ENCODE data around the gene NELFCD. TPM values are rescaled to one million over a fixed set of nuclear protein-coding genes. Genes with fewer than 3 reads are reported as not detected.

NELFCD gene
- total RNA-seq, 1 donor from 2014 or later: 41.2 TPM

DNA sequence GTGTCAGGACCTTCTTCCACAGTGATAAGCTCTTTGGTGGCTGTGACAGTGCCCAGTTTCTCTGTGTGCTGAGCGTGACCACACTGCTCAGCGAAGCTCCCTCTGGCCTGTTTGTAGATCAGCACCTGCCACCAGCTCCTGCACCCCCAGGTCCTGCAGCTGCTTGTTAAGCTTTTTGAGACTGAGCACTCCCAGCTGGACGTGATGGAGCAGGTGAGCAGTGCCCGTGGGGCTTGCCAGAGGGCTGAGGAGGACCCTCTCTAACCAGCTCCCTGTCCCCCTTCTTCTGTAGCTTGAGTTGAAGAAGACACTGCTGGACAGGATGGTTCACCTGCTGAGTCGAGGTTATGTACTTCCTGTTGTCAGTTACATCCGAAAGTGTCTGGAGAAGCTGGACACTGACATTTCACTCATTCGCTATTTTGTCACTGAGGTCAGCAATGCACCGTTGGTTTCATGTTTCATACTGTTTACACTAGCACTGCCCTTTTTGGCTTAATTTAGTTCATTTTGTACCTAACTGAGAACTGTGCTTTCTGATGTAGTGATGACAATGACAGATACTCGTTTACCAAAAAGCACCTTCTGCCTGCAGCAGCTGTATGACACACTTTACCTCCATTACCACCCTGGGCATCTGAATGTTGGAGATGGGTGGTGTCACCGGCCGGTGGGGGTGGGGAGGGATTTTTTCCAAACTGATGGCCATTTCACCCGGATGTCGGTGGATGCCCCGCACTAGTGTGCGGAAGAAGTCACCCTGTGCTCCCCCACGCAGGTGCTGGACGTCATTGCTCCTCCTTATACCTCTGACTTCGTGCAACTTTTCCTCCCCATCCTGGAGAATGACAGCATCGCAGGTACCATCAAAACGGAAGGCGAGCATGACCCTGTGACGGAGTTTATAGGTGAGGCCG lies 12.5 kb downstream of the NELFCD start:
- no peak overlapping the region for H3K27ac ChIP-seq (ENCODE audit: low read depth, low read length)
- H3K9ac ChIP-seq (ENCODE audit: low read depth in 1 of 3, low read length in 3 of 3): no peak overlapping the region
- H3K9me3 ChIP-seq (ENCODE audit: control insufficient read depth in 3 of 3, low read length in 3 of 3): no peaks in the 10 kb centered on the region
- H3K4me1 ChIP-seq (ENCODE audit: control insufficient read depth in 3 of 3, insufficient read depth in 3 of 3, low read length in 3 of 3): peaks cover 5 to 9% (median 8%) of the 10 kb centered on the region in 3 donors
- H3K36me3 ChIP-seq (ENCODE audit: control insufficient read depth in 3 of 3, insufficient read depth in 3 of 3, low read length in 3 of 3): peaks cover 77 to 87% (median 82%) of the 10 kb centered on the region in 3 donors
- H3K4me3 ChIP-seq (ENCODE audit: low read length in 3 of 3): no peak overlapping the region
- H3K27me3 ChIP-seq (ENCODE audit: control insufficient read depth in 3 of 3, insufficient read depth in 3 of 3, low read length in 3 of 3): no peaks in the 10 kb centered on the region

GRCh38 chr20:58994390-58995159 lies 13.5 kb downstream of the NELFCD start:
- H3K27me3 ChIP-seq (ENCODE audit: control insufficient read depth in 3 of 3, insufficient read depth in 3 of 3, low read length in 3 of 3): no peaks in the 10 kb centered on the region
- H3K9ac ChIP-seq (ENCODE audit: low read depth in 1 of 3, low read length in 3 of 3): no peak overlapping the region
- no peak overlapping the region for H3K4me3 ChIP-seq (ENCODE audit: low read length in 3 of 3)
- no peak overlapping the region for H3K27ac ChIP-seq (ENCODE audit: low read depth, low read length)
- no peaks in the 10 kb centered on the region for H3K9me3 ChIP-seq (ENCODE audit: control insufficient read depth in 3 of 3, low read length in 3 of 3)
- H3K36me3 ChIP-seq (ENCODE audit: control insufficient read depth in 3 of 3, insufficient read depth in 3 of 3, low read length in 3 of 3): peaks cover 70 to 82% (median 78%) of the 10 kb centered on the region in 3 donors
- peaks cover 5 to 9% (median 8%) of the 10 kb centered on the region in 3 donors for H3K4me1 ChIP-seq (ENCODE audit: control insufficient read depth in 3 of 3, insufficient read depth in 3 of 3, low read length in 3 of 3)

DNA sequence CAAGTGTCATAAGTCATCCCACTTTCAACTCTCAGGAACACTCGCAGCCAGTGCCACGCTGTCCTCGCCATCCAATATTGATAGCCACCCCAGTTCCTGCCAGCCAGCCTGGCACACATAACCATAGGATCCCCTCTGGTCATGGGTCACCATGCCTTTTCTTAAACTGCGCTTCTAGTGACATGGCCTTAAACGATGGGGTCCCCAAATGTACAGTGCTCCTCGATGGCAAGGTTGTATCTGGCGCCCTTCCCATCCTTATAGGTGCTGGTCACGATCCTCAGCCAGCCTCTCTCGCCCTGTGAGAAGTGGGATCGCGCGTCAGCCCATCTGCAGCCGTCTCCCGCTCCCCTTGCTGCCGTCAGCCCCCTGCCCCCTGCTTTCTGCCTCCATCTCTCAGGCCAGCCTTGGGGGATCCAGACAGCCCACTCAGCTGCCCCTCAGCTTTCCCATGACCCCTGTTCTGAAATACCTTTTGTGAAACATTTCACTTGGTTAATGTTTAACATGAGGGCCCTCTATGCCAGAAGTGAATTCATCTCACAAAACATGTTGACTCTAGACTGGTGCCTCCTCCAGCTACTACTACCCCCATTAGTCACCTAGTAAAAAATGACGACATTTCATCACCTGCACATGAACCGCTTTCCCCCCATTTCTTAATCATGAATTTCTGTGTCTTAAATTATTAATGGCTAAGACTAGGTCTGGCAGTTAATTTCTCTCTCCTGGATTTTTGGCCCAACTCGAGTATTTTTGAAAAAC lies 14.6 kb downstream of the NELFCD start:
- Histone ChIP-seq H3K9me3 (ENCODE audit: control insufficient read depth in 3 of 3, low read length in 3 of 3) (no peaks in the 10 kb centered on the region), H3K4me3 (ENCODE audit: low read length in 3 of 3) (no peak overlapping the region), H3K27ac (ENCODE audit: low read depth, low read length) (no peak overlapping the region), H3K9ac (ENCODE audit: low read depth in 1 of 3, low read length in 3 of 3) (no peak overlapping the region), H3K27me3 (ENCODE audit: control insufficient read depth in 3 of 3, insufficient read depth in 3 of 3, low read length in 3 of 3) (no peaks in the 10 kb centered on the region), H3K36me3 (ENCODE audit: control insufficient read depth in 3 of 3, insufficient read depth in 3 of 3, low read length in 3 of 3) (peaks cover 62 to 83% (median 74%) of the 10 kb centered on the region in 3 donors), H3K4me1 (ENCODE audit: control insufficient read depth in 3 of 3, insufficient read depth in 3 of 3, low read length in 3 of 3) (peaks cover 5 to 9% (median 8%) of the 10 kb centered on the region in 3 donors)

- H3K9me3 ChIP-seq (ENCODE audit: control insufficient read depth in 3 of 3, low read length in 3 of 3): no peaks in the 10 kb centered on the region
- H3K36me3 ChIP-seq (ENCODE audit: control insufficient read depth in 3 of 3, insufficient read depth in 3 of 3, low read length in 3 of 3): peaks cover 58 to 82% (median 74%) of the 10 kb centered on the region in 3 donors
- no peak overlapping the region for H3K9ac ChIP-seq (ENCODE audit: low read depth in 1 of 3, low read length in 3 of 3)
- H3K4me1 ChIP-seq (ENCODE audit: control insufficient read depth in 3 of 3, insufficient read depth in 3 of 3, low read length in 3 of 3): peaks cover 5 to 9% (median 8%) of the 10 kb centered on the region in 3 donors
- no peak overlapping the region for H3K4me3 ChIP-seq (ENCODE audit: low read length in 3 of 3)
- no peak overlapping the region for H3K27ac ChIP-seq (ENCODE audit: low read depth, low read length)
- H3K27me3 ChIP-seq (ENCODE audit: control insufficient read depth in 3 of 3, insufficient read depth in 3 of 3, low read length in 3 of 3): no peaks in the 10 kb centered on the region
Observed at GRCh38 chr20:58996226-58996611, 15.2 kb downstream of the NELFCD start.

DNA sequence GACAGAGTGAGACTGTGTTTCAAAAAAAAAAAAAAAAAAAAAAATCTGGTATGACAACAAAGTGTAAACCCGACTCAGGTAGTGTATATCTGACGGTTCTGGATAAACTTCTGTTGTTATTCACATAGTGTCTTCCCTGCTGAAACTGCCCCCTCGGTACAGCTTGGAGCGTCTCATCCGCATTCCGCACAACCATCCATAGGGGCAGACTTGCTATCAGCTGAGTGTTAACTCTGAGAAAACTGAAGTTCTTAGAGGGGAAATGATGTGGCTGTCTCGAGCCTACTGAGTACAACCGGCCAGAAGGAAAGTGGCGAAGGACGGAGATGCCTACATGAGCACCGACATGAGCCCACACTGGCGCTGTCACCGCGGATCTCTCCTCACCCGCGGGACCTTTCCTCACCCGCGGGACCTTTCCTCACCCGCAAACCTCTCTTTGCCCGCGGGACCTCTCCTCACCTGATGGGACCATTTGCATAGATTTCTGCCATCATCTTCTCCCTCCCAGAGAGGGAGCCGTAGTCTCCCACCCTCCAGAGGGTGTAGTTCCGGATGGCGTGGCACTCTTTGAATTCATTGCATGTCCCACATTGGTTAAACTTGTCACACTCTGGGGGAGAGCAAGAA lies 16.2 kb downstream of the NELFCD start:
- Histone ChIP-seq H3K9ac (ENCODE audit: low read depth in 1 of 3, low read length in 3 of 3) (no peak overlapping the region), H3K9me3 (ENCODE audit: control insufficient read depth in 3 of 3, low read length in 3 of 3) (no peaks in the 10 kb centered on the region), H3K4me3 (ENCODE audit: low read length in 3 of 3) (no peak overlapping the region), H3K4me1 (ENCODE audit: control insufficient read depth in 3 of 3, insufficient read depth in 3 of 3, low read length in 3 of 3) (peaks cover 4 to 7% (median 5%) of the 10 kb centered on the region in 3 donors), H3K36me3 (ENCODE audit: control insufficient read depth in 3 of 3, insufficient read depth in 3 of 3, low read length in 3 of 3) (peaks cover 59 to 81% (median 72%) of the 10 kb centered on the region in 3 donors), H3K27me3 (ENCODE audit: control insufficient read depth in 3 of 3, insufficient read depth in 3 of 3, low read length in 3 of 3) (no peaks in the 10 kb centered on the region), H3K27ac (ENCODE audit: low read depth, low read length) (no peak overlapping the region)

GRCh38 chr20:58998656-58999055 lies 17.6 kb downstream of the NELFCD start:
- Histone ChIP-seq H3K4me3 (ENCODE audit: low read length in 3 of 3) (no peak overlapping the region), H3K27me3 (ENCODE audit: control insufficient read depth in 3 of 3, insufficient read depth in 3 of 3, low read length in 3 of 3) (no peaks in the 10 kb centered on the region), H3K4me1 (ENCODE audit: control insufficient read depth in 3 of 3, insufficient read depth in 3 of 3, low read length in 3 of 3) (peaks cover 6 to 10% (median 8%) of the 10 kb centered on the region in 3 donors), H3K27ac (ENCODE audit: low read depth, low read length) (no peak overlapping the region), H3K9me3 (ENCODE audit: control insufficient read depth in 3 of 3, low read length in 3 of 3) (no peaks in the 10 kb centered on the region), H3K36me3 (ENCODE audit: control insufficient read depth in 3 of 3, insufficient read depth in 3 of 3, low read length in 3 of 3) (peaks cover 53 to 72% (median 58%) of the 10 kb centered on the region in 3 donors), H3K9ac (ENCODE audit: low read depth in 1 of 3, low read length in 3 of 3) (no peak overlapping the region)

- Histone ChIP-seq H3K4me1 (ENCODE audit: control insufficient read depth in 3 of 3, insufficient read depth in 3 of 3, low read length in 3 of 3) (peaks cover 15 to 24% (median 21%) of the 10 kb centered on the region in 3 donors), H3K9me3 (ENCODE audit: control insufficient read depth in 3 of 3, low read length in 3 of 3) (no peaks in the 10 kb centered on the region), H3K9ac (ENCODE audit: low read depth in 1 of 3, low read length in 3 of 3) (no peak overlapping the region), H3K27me3 (ENCODE audit: control insufficient read depth in 3 of 3, insufficient read depth in 3 of 3, low read length in 3 of 3) (no peaks in the 10 kb centered on the region), H3K27ac (ENCODE audit: low read depth, low read length) (no peak overlapping the region), H3K4me3 (ENCODE audit: low read length in 3 of 3) (no peak overlapping the region), H3K36me3 (ENCODE audit: control insufficient read depth in 3 of 3, insufficient read depth in 3 of 3, low read length in 3 of 3) (peaks cover 45 to 60% (median 47%) of the 10 kb centered on the region in 3 donors)
Observed at GRCh38 chr20:59000326-59000725, 19.3 kb downstream of the NELFCD start.

DNA sequence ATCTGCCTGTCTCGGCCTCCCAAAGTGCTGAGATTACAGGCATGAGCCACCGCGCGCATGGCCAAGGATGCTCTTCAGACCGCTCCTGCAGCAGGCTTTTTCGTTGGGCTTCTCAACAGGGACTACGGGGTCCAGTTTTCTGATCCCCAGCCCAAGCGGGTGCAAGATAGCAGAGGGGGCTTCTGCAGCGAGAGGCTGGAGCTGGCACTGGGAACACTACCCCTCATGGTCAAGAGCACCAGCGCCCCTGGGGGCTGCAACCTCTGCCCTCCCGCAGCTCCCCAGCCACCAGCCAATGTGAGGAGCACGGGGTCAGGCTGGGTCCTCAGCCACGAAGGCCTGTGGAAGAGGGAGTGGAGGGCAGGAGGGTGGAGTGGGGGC lies 20.0 kb downstream of the NELFCD start:
- no peak overlapping the region for H3K4me3 ChIP-seq (ENCODE audit: low read length in 3 of 3)
- H3K27ac ChIP-seq (ENCODE audit: low read depth, low read length): no peak overlapping the region
- H3K9ac ChIP-seq (ENCODE audit: low read depth in 1 of 3, low read length in 3 of 3): no peak overlapping the region
- H3K27me3 ChIP-seq (ENCODE audit: control insufficient read depth in 3 of 3, insufficient read depth in 3 of 3, low read length in 3 of 3): no peaks in the 10 kb centered on the region
- no peaks in the 10 kb centered on the region for H3K9me3 ChIP-seq (ENCODE audit: control insufficient read depth in 3 of 3, low read length in 3 of 3)
- H3K4me1 ChIP-seq (ENCODE audit: control insufficient read depth in 3 of 3, insufficient read depth in 3 of 3, low read length in 3 of 3): peaks cover 23 to 32% (median 29%) of the 10 kb centered on the region in 3 donors
- peaks cover 38 to 52% (median 40%) of the 10 kb centered on the region in 3 donors for H3K36me3 ChIP-seq (ENCODE audit: control insufficient read depth in 3 of 3, insufficient read depth in 3 of 3, low read length in 3 of 3)

DNA sequence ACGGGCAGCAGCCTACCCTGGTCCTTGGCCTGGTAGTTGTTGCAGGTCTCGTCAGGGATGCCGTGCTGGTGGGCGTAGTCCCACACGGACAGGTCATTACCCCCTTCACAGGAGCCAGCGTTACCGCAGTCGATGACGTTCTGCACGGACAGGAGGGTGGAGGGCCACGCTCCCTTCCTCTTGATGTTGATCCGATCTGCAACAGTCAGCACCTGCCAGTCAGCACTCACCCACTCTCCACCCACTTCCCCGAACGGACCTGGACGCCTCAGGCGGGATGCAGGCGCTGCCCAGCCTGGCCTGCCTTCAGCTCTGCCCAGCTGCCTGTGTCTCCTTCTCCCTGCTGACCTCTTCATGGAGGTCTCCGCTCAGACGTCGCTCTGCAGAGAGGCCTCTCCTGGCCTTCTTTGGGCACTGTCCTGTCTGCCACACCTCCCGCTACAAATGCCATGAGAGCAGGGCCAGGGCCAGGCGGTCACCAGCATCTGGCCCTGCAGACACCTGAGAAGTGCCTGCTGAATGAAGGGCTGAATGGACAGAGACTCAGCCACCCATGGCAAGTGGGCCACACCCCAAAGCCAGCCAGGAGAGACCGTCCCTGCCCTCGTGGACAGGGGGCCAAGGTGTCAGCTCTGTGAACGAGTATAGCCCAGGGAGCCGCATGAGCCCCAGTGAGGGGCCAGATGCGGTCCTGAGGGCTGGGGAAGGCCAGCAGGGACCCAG lies 20.6 kb downstream of the NELFCD start:
- no peak overlapping the region for H3K9ac ChIP-seq (ENCODE audit: low read depth in 1 of 3, low read length in 3 of 3)
- no peaks in the 10 kb centered on the region for H3K9me3 ChIP-seq (ENCODE audit: control insufficient read depth in 3 of 3, low read length in 3 of 3)
- H3K4me1 ChIP-seq (ENCODE audit: control insufficient read depth in 3 of 3, insufficient read depth in 3 of 3, low read length in 3 of 3): peaks cover 27 to 37% (median 34%) of the 10 kb centered on the region in 3 donors
- H3K4me3 ChIP-seq (ENCODE audit: low read length in 3 of 3): no peak overlapping the region
- peaks cover 33 to 47% (median 35%) of the 10 kb centered on the region in 3 donors for H3K36me3 ChIP-seq (ENCODE audit: control insufficient read depth in 3 of 3, insufficient read depth in 3 of 3, low read length in 3 of 3)
- H3K27ac ChIP-seq (ENCODE audit: low read depth, low read length): no peak overlapping the region
- no peaks in the 10 kb centered on the region for H3K27me3 ChIP-seq (ENCODE audit: control insufficient read depth in 3 of 3, insufficient read depth in 3 of 3, low read length in 3 of 3)

All from skeletal muscle tissue (tissue), 4 donors.